ENCODE data around the gene LTV1.
A peak's percentile ranks its signal among the peaks of the same experiment; 100 is the strongest.
"Not testable (repeated sequence)": the region's sequence is repeated elsewhere in the genome, so short reads cannot be mapped to it uniquely, and the experiment has no call there.

The LTV1 gene, protein sequence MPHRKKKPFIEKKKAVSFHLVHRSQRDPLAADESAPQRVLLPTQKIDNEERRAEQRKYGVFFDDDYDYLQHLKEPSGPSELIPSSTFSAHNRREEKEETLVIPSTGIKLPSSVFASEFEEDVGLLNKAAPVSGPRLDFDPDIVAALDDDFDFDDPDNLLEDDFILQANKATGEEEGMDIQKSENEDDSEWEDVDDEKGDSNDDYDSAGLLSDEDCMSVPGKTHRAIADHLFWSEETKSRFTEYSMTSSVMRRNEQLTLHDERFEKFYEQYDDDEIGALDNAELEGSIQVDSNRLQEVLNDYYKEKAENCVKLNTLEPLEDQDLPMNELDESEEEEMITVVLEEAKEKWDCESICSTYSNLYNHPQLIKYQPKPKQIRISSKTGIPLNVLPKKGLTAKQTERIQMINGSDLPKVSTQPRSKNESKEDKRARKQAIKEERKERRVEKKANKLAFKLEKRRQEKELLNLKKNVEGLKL

DNA sequence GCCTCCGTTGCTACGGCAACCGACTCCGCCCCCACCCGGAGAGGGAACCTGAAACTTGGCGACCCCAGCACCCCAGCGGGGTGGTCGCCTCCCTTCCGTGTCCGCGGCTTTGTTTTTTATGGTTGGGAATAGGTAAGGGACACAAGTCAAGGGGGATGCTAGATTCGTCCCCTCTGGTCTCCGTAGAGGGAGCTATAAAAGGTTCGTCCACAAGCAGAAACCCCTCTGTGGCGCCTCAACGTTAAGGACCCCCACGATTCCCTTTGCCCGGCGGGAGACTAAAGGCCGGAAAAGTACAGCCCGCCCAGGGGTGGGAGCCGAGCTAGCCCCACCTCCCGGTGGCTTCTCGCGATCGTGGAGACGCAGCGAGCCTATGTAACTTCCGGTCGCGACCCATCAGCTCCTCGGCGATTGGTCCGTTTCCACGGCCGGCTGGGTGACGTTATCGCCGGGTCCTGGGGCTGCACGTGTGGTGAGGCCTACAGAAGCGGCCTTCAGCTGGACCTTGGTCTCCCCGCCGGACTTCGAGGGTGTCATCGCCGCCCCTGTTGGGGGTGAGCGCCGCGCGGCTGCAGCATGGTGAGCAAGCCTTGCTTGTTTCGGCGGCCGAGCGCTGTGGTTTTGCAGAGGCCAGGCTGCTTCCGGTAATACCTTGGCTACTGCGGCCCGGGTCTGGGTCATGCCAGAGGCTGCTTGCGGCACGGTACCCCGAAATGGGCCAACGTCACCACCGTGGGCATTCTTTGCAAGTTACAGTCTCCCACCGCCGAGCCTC, at the start of gene LTV1:
Gene LTV1, plus strand, starts transcription at position 437 of the 775 bp plus-strand sequence. Its CDS starts 140 bp downstream, at position 577.
- peak; percentile 87 for DNase-seq

DNA sequence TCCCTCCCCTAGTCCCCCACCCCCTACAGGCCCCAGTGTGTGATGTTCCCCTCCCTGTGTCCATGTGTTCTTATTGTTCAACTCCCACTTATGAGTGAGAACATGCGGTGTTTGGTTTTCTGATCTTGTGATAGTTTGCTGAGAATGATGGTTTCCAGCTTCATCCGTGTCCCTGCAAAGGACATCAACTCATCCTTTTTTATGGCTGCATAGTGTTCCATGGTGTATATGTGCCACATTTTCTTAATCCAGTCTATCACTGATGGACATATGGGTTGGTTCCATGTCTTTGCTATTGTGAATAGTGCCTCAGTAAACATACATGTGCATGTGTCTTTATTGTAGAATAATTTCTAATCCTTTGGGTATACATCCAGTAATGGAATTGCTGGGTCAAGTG, 46.6 kb upstream of the LTV1 start:
- not testable (repeated sequence) for DNase-seq

DNA sequence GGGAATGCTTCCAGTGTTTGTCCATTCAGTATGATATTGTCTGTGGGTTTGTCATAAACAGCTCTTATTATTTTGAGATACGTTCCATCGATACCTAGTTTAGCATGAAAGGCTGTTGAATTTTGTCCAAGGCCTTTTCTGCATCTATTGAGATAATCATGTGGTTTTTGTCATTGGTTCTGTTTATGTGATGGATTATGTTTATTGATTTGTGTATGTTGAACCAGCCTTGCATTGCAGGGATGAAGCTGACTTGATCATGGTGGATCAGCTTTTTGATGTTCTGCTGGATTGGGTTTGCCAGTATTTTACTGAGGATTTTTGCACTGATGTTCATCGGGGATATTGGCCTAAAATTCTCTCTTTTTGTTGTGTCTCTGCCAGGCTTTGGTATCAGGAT, 44.7 kb upstream of the LTV1 start:
- DNase-seq, result not testable (repeated sequence)

DNA sequence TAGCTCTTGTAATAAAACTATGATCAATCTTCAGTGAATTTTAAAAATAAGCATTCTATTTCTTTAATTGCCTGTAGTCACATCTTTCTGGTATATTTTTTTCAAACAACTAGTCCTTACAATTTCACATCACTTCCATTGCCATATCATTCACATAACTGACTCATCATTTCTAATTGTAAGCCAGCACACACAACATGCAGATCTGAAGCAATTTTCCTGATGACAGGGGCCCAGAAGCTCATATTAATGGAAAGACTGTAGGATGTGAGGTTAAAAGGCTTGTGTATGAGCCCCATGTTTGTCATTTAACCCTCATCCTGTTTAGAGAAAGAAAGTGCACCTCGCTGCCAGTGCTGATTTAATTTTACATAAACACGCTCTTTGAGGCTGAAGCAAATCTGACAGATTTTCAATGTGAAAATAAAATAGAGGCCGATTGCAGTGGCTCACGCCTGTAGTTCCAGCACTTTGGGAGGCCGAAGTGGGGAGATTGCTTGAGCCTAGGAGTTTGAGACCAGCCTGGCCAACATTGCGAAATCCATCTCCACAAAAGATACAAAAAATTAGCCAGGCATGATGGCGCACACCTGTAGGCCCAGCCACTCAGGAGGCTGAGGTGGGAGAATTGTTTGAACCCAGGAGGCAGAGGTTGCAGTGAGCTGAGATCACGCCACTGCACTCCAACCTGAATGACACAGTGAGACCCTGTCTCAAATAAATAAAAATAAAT, 40.1 kb upstream of the LTV1 start:
- DNase-seq, result no peak

DNA sequence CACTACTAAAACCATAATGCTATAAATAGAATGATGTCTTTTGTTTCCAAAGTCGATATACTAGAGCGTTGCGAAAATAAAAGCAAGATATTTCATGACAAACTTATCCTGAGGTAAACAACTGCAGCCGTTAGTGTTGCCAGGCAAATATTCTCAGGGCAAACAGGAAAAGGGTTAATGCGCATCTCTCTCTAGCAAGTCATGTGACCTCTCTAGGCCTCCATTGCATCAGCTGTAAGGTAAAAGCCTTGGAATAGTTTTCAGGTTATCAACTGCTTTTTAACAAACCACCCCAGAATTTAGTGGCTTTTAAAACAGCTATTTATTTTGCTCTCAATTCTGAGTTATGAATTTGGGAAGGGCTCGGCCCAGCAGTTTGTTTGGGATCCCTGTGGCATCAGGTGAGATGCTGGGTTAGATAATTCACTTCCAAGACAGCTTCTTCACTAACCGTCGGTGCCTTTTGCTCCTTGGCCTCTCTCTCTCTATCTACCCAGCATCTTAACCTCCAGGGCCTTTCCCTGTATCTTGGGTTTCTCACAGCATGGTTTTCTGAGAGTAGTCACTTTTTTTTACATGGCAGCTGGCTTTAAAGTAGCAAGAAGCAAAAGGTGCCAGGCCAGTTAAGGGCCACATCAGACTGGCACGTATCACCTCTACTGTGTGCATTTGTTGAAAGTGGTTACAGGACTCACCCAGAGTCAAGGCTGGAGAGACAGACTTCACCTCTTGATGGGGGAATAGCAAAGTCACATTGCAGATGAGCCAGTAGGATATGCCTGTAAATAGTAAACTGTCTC, 39.2 kb upstream of the LTV1 start:
- no peak for DNase-seq

DNA sequence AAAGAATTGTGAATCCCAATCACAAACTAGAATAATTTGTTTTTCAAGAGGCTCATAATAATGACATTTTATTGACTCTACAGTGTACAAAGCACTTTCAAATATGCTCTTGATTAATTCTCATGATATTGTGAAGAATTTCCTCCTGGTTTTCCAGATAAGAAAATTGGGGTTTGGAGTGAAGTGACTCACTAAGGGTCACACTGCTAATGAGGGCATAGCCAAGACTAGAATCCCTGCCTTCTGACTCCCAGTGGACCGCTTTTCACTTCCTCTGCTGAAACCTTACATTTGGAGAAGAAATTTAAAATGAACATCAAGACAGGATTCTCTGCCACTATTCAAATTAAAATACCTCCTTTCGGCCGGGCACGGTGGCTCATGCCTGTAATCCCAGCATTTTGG, 38.3 kb upstream of the LTV1 start:
- no peak for DNase-seq

DNA sequence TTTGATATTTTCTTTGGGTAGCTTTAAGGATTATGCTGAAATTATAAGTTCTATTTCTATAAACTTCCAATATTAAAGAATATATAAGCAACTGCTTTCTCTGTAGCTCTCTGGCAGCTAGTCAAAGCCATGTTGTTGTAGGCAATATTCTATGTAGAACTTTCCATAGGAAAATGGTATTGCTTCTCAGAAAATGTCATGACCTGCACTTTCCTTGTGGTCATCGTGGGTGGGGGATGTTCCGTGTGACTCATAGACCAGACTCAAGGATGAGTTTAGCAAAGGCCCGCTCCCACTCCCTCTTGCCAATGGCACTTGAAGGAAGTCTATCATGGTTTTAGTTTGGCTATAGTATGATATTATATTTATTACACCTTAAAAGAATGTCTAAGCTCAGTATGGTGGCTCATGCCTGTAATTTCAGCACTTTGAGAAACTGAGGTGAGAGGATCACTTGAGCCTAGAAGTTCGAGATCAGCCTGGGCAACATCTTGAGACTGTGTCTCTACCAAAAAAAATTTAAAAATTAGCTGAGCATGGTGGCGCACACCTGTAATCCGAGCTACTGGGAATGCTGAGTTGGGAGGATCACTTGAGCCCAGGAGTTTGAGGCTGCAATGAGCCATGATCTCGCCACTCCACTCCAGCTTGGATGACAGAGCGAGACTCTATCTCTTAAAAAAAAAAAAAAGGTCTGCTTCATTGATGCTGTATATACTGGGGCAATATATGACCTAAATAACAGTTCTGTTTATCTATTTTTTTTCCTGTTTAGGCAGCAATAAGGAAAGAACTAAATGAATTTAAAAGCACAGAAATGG, 36.6 kb upstream of the LTV1 start:
- no peak for DNase-seq

DNA sequence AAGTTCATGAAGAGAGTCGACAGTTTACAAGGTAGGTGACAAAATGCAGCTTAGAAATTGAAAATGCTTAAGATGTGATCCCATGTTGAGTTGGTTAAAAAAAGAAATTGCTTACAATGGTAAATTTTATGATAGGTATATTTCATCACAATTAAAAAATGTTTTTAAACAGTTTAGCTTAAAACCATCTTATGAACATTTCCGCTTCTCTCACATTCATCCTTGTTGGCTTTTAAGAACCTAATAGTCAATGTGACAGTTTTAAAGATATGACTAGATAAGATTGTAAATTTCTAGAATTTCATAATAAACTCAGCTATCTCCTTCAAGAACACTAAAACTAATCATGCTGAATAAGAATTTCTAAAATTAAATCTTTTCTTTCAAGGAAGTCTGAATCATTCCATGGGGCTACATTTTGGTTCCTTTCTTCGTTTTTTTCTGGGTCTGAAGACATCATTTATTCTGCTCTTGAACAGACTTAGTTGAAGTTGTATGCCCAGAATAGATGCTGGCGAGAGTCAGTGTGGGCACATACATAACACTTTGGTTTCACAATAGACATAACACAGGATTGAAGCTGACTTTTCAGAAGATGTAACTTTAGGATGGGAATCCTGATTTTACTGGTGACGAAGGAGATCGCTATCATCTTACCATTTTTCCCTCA, 35.9 kb upstream of the LTV1 start:
- DNase-seq, result no peak

DNA sequence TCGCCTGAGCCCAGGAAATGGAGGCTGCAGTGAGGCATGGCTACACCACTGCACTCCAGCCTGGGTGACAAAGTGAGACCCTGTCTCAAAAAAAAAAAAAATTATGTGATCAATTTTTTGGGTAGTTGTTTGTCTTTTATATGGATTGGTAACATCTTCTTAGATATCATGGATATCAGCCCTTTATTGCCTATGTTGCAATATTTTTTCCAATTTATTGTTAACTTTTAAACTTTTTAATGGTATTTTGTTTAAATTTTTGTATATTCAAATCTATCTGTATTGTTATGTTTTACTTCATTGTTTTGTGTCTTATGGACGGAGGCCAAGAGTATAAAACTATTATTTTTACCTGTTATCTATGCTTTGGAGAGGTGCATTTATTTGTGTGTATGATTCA, 32.4 kb upstream of the LTV1 start:
- DNase-seq, result no peak

DNA sequence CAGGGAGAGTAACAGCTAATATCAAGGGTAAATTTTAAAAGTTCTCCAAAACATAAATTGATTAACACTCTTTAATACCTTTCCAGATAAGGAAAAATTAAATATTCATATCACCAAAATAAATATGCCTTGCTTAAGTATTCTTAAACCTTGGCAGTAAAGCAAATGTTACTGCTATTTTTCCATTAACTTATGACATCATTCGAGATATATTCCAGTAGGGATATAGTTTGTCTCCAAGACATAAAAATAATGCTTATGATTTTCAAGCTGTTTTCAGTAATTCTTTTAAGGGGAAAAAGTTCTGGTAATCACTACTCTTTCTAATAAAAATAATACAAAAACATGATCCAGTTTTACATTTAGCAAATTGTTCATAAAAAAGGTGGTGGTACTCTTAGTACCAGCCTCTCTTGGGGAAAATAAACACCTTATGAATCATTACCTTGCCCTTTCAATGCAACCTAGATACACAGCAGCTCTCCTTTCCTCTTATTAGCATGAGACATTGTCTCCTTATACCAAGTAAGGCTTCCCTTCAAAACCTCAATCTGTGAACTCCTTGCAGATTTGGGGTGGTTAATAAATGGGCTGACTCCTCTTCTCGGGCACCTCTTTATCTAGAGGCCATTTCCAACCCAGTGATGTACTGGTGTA, 31.5 kb upstream of the LTV1 start:
- DNase-seq, result no peak

DNA sequence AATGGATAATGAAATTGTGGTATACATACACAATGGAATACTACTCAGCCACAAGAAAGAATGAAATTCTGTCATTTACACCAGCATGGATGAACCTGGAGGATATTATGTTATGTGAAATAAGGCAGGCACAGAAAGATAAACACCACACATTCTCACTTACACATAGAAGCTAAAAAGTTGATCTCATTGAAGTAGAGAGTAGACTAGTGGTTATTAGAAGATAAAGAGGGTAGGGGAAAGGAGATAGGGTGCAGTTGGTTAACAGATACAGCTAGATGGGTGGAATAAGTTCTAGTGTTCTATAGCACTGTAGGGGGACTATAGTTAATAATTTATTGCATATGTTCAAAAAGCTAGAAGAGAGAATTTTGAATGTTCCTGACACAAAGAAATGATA, 25.5 kb upstream of the LTV1 start:
- no peak for DNase-seq

DNA sequence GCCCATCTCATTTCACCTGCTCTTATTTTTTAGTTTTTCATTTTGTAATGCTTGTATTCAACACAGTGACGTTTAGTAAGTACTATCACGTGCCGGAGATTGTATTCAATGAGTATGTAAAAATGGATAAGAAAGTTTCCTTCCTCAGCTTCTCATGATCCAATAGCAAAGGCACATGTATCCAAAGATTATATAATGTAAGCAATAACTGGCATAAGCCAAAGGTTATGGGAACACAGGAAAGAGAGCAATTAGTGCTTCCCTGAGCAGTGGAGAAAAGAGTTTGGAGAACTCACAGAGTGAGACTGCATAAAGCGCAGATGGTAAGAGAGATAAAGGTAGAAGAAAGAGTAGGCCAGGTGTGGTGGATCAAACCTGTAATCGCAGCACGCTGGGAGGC, 21.8 kb upstream of the LTV1 start:
- DNase-seq, result no peak

DNA sequence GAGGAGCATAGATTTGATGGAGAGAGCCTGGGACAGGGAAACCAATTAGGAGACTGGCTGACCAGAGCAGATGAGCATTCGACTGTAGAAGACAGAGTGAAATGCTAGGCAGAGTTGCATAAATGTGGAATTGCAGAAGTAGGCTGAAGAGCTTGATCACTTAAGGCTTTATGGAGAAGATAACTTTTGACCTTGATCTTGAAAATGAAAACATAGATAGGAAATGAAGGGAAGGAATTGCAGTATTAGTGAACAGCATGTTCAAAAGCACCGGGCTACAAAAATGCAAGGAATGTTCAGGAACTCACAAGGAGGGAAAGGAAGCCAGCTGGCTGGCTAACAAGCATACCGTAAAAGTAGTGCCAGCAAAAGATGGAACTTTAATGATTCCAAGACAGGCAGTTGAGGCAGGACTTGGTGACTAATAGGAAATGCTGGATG, 20.5 kb upstream of the LTV1 start:
- DNase-seq, result no peak

DNA sequence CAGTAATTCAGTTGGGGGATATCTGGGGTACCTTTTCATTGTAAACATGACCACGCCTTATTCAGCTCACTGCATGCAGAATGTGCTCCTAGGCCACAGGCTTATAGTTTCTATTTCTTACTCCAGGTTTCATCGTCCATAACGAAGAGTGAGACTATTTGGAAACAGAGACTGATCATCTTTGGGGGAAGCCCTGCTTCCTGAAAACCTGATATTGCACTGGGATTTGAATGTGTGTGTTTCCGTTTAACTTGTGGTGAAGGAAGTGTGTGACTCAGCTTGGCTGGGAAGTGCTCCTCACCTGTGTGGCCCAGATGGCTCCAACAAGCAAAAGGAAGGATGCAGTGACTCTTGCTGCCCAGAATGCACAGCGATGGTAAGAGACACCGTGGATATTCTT, 19.6 kb upstream of the LTV1 start:
- no peak for DNase-seq

DNA sequence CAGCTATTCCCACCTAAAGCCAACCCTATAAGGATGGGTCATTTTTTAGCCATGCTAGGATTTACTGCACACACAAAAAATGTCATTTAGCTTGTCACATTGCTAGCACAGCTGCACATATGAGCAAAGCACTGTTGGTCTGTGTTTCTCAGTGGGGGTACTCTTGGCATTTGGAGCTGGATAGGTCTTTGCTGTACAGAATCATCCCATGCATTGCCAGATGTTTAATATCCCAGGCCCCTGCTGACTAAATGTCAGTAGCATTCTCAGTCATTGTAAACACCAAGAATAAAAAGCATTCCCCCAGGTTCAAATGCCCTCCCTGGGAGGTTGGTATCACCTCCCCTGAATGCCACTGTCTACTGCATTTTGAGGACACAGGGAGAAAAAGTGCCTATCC, 14.6 kb upstream of the LTV1 start:
- no peak for DNase-seq

DNA sequence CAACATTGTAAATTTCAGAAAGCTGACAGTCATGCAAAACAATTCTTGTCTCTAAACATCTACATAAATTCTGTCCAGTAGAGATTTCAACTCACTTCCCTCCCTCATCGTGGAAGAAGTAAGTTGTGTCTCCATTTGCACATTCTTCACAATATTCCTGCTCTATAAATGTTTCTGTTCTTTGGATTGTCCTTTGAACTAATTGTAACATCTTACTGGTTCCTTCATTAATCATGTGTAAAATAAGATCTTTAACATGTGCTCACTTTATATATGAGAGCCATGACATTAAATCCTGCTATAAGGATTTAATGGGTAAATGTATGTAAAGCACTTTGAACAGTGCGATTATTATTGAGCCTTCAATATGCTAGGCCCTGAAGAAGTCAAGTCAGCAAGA, 7.0 kb upstream of the LTV1 start:
- DNase-seq, result no peak

DNA sequence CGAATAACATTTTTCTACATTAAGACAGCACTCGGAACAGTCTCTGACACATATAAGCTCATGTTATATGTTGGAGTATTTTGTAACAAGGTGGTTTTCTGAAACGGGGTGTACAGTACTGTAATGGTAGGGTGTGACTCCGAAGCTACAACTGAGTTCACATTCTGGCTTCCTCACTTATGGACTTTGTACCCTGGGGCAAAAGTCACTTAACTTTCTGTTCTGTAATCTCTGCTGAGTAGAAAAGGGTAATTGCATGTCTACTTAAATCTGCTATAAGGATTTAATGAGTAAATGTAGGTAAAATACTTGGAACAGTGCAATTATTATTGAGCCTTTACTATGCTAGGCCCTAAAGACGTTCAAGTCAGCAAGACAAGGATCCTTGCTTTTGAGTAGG, 4.7 kb upstream of the LTV1 start:
- no peak for DNase-seq

DNA sequence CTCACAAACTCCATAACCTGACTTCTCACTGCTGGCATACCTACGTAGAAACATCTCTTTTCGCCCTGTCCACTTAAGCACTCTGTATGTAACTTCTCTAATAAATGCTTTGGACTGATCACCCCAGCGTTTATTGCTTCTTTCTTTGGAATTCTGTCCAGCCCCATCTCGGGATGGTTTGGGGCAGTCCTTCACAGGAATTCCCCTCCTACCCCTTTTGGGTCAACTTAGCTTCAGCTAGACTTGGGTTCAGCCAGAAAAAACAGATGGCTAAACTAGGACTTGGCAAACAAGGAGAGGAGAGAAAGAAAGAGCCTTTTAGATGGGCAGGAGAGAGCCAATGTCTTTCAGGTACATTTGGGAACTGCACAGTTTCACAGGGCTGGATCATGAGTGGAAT, 3.9 kb upstream of the LTV1 start:
- no peak for DNase-seq

DNA sequence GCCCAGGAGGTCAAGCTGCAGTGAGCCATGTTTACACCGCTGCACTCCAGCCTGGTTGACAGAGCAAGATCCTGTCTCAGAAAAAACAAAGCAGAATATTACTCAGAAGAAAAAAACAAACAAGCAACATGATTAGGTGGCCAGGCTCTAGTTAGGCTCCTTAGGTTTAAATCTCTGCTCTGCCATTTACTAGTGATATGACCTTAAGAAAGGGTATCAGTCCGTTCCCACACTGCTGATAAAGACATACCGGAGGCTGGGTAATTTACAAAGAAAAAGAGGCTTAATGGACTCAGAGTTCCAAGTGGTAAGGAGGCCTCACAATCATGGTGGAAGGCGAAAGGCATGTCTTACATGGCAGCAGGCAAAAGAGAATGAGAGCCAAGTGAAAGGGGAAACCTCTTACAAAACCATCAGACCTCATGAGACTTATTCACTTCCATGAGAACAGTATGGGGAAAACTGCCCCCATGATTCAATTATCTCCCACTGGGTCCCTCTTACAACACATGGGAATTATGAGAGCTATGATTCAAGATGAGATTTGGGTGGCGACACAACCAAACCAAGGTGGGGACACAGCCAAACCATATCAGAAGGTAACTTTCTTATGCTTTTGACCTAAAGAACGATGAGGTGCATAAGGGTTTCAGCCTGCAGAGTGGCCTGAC, 2.4 kb upstream of the LTV1 start:
- no peak for DNase-seq

DNA sequence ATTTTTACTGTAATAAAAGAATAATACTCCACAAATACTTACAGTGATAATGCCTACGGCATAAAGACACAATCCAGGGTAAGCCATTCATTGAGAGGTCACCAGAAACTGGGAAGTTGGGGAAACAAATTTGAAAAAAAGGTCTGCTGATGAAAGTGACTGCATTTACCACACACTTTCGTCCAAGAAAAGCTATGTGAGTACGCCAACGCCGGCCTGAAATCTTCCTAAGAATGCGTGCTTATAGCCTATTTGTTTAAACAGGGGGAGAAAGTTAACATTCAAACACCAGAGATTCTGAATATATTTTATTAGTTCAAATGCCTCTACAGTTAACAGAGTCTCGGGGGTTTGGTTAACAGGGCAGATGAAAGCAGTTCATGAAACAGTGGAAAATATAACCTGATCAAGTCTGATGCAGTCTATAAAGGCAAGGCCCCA, 657 bp upstream of the LTV1 start:
- DNase-seq, result no peak
